DOHH2 (cell line): ENCODE measurements around the gene ITPR1.

Experiments used
- H3F3A ChIP-seq: fragments of 200-600 bp; sonication (generic), shearing (Covaris generic); 2 replicates; pipeline ENCODE4 v1.6.0; 2016; ENCODE audit warnings: antibody characterized with exemption, mild to moderate bottlenecking; ENCODE audit not compliant: control insufficient read depth, insufficient read depth
- H3K27ac ChIP-seq: fragments of 200-600 bp; sonication (generic); 2 replicates; pipeline ENCODE4 v1.5.1; 2014; ENCODE audit warnings: low read depth, mild to moderate bottlenecking, low read length, moderate library complexity
- H3K27me3 ChIP-seq: fragments of 200-600 bp; sonication (generic); 2 replicates; pipeline ENCODE4 v1.6.1; 2014; ENCODE audit warnings: mild to moderate bottlenecking, low read length, mixed read lengths; ENCODE audit not compliant: control insufficient read depth
- H3K36me3 ChIP-seq: fragments of 200-600 bp; sonication (generic); 2 replicates; pipeline ENCODE4 v1.6.1; 2014; ENCODE audit warnings: mild to moderate bottlenecking, low read length, moderate library complexity, mixed read lengths; ENCODE audit not compliant: control insufficient read depth
- H3K4me1 ChIP-seq: fragments of 200-600 bp; sonication (generic); 2 replicates; pipeline ENCODE4 v1.6.1; 2014; ENCODE audit warnings: mild to moderate bottlenecking, low read length, mixed read lengths; ENCODE audit not compliant: control insufficient read depth
- H3K4me2 ChIP-seq: fragments of 200-600 bp; sonication (generic); 2 replicates; pipeline ENCODE4 v1.6.0; 2014; ENCODE audit warnings: mild to moderate bottlenecking, low read length, moderate library complexity
- H3K4me3 ChIP-seq: fragments of 200-600 bp; sonication (generic); 2 replicates; pipeline ENCODE4 v1.5.1; 2014; ENCODE audit warnings: mild to moderate bottlenecking, low read length, mixed read lengths
- H3K79me2 ChIP-seq: fragments of 200-600 bp; sonication (generic); 2 replicates; pipeline ENCODE4 v1.6.1; 2014; ENCODE audit warnings: mild to moderate bottlenecking, low read length, mixed read lengths; ENCODE audit not compliant: control insufficient read depth
- H3K9me2 ChIP-seq: fragments of 200-600 bp; sonication (generic); replicated peaks from 2 replicates; pipeline ENCODE4 v1.6.1; 2014; ENCODE audit warnings: mild to moderate bottlenecking, low read length, mixed read lengths; ENCODE audit not compliant: control insufficient read depth
- H3K9me3 ChIP-seq: fragments of 200-600 bp; sonication (generic); 2 replicates; pipeline ENCODE4 v1.6.1; 2014; ENCODE audit warnings: antibody characterized with exemption, low read length, mixed read lengths; ENCODE audit not compliant: control insufficient read depth, insufficient read depth
- H4K20me1 ChIP-seq: fragments of 200-600 bp; sonication (generic); 2 replicates; pipeline ENCODE4 v1.6.0; 2014; ENCODE audit warnings: low read depth, mild to moderate bottlenecking, antibody characterized with exemption, low read length, moderate library complexity; ENCODE audit not compliant: control insufficient read depth, insufficient read depth
- EZH2phosphoT487 ChIP-seq: fragments of 200-600 bp; sonication (generic); IDR thresholded peaks from 2 replicates; pipeline ENCODE4 v1.6.1; 2017; ENCODE audit warnings: borderline replicate concordance, mild to moderate bottlenecking, antibody characterized with exemption, low read length, moderate library complexity, mixed read lengths
- TF ChIP-seq, protein P1 (sequence below): fragments of 200-600 bp; sonication (generic); IDR thresholded peaks from one replicate; pipeline ENCODE4 v1.5.1; 2014; ENCODE audit warnings: antibody characterized with exemption, mild to moderate bottlenecking, low read depth, low read length; ENCODE audit not compliant: poor library complexity, severe bottlenecking

Gene ITPR1

GRCh38 chr3:4493014-4493940 is at the start of gene ITPR1:
ITPR1 (plus strand) TSS chr3:4493348; CDS start chr3:4516492, 23,144 bp downstream.
- H3K27me3 ChIP-seq: peaks cover 28% of the 10 kb centered on the region
- no peaks in the 10 kb centered on the region for H3K9me2 ChIP-seq
- H3K4me1 ChIP-seq: peaks cover 42% of the 10 kb centered on the region
- no peak for TF ChIP-seq EZH2phosphoT487
- TF ChIP-seq, protein P1, sequence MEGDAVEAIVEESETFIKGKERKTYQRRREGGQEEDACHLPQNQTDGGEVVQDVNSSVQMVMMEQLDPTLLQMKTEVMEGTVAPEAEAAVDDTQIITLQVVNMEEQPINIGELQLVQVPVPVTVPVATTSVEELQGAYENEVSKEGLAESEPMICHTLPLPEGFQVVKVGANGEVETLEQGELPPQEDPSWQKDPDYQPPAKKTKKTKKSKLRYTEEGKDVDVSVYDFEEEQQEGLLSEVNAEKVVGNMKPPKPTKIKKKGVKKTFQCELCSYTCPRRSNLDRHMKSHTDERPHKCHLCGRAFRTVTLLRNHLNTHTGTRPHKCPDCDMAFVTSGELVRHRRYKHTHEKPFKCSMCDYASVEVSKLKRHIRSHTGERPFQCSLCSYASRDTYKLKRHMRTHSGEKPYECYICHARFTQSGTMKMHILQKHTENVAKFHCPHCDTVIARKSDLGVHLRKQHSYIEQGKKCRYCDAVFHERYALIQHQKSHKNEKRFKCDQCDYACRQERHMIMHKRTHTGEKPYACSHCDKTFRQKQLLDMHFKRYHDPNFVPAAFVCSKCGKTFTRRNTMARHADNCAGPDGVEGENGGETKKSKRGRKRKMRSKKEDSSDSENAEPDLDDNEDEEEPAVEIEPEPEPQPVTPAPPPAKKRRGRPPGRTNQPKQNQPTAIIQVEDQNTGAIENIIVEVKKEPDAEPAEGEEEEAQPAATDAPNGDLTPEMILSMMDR: no peak
- peak within 1 kb of the TSS; percentile 90 for H3K4me2 ChIP-seq
- H4K20me1 ChIP-seq: no peaks in the 10 kb centered on the region
- H3K79me2 ChIP-seq: peaks cover 31% of the 10 kb centered on the region
- H3K27ac ChIP-seq: peak within 1 kb of the TSS; percentile 76
- peaks cover 23% of the 10 kb centered on the region for H3K36me3 ChIP-seq
- H3K9me3 ChIP-seq: no peaks in the 10 kb centered on the region
- H3F3A ChIP-seq: peaks cover 15% of the 10 kb centered on the region
- H3K4me3 ChIP-seq: peak within 1 kb of the TSS; percentile 95

GRCh38 chr3:4447295-4447999 is 45.7 kb upstream of the ITPR1 start:
- TF ChIP-seq EZH2phosphoT487: no peak
- TF ChIP-seq, protein P1: no peak
- Histone ChIP-seq H3F3A (no peaks in the 10 kb centered on the region), H3K4me1 (no peaks in the 10 kb centered on the region), H3K27ac (no peak overlapping the region), H3K79me2 (no peaks in the 10 kb centered on the region), H4K20me1 (no peaks in the 10 kb centered on the region), H3K27me3 (no peaks in the 10 kb centered on the region), H3K9me2 (no peaks in the 10 kb centered on the region), H3K4me2 (no peak overlapping the region), H3K4me3 (no peak overlapping the region), H3K36me3 (peaks cover 7% of the 10 kb centered on the region; the same call in 1 of the 2 replicates), H3K9me3 (no peaks in the 10 kb centered on the region)

GRCh38 chr3:4448187-4448586 is 45.0 kb upstream of the ITPR1 start:
- Histone ChIP-seq H3K9me2 (no peaks in the 10 kb centered on the region), H3K36me3 (peaks cover 7% of the 10 kb centered on the region; the same call in 1 of the 2 replicates), H3K27ac (no peak overlapping the region), H3F3A (no peaks in the 10 kb centered on the region), H3K9me3 (no peaks in the 10 kb centered on the region), H4K20me1 (no peaks in the 10 kb centered on the region), H3K4me2 (no peak overlapping the region), H3K4me3 (no peak overlapping the region), H3K27me3 (no peaks in the 10 kb centered on the region), H3K4me1 (no peaks in the 10 kb centered on the region), H3K79me2 (no peaks in the 10 kb centered on the region)
- TF ChIP-seq EZH2phosphoT487: no peak
- TF ChIP-seq, protein P1: no peak
